Measurements from ENCODE around the gene SGMS1.

SGMS1 gene

DNA sequence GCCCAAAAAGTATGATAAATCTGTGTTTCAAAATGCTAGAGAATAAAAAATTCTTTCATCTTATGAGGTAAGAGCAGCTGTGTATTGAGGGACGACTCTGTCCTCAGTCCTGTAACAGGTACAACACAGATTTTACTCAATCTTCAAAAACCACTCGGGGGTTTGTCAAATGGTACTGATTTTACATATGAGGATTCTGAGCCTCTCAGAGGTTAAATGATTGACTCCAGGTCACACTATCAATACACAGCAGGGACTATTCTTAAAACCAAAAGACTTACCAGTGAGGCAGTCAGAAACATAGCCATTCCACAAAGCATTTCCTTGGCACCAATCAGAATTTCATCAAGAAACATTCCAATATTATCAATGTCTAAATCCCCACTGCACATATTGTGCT, 95.5 kb downstream of the SGMS1 start:
- no peak for TF ChIP-seq CTCF (IDR thresholded peaks at IDR 0.05; ENCODE audit: control insufficient read depth, insufficient read depth, low read depth, low read length, missing control alignments)
- H3K4me3 ChIP-seq (ENCODE audit: control insufficient read depth, low read depth, low read length), result no peak overlapping the region
- no peak for DNase-seq (ENCODE audit: low read depth)

DNA sequence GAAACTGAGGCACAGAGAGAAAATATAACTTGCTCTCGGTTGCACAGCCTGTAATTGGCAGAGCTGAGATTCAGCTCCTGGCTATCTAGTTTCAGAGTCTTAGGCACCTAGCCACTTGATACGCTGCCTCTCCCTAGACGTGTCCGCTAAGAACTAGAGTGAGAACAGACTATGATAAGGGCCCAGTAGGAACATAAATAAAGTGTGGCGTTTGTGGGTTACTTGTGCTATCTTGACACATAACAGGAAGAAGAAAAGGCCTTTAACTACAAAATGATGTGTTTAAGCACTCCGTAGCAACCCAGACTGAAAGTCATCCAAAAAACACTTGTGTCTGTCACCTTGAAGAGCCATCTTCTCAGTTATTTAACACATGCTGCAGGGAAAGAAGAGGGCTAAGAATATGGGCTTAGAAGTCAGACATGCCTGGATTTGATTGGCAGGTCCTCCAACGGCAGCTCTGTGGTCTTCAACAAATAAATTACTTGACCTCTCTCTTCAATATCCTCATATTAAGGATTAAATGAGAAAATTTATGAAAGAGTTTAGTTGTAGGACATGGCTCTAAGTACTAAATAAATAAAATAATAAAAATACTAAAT, 96.2 kb downstream of the SGMS1 start:
- DNase-seq (ENCODE audit: low read depth), result no peak
- H3K4me3 ChIP-seq (ENCODE audit: control insufficient read depth, low read depth, low read length), result no peak overlapping the region
- no peak for TF ChIP-seq CTCF (IDR thresholded peaks at IDR 0.05; ENCODE audit: control insufficient read depth, insufficient read depth, low read depth, low read length, missing control alignments)

- TF ChIP-seq CTCF (IDR thresholded peaks at IDR 0.05; ENCODE audit: control insufficient read depth, insufficient read depth, low read depth, low read length, missing control alignments), result no peak
- H3K4me3 ChIP-seq (ENCODE audit: control insufficient read depth, low read depth, low read length), result no peak overlapping the region
- DNase-seq (ENCODE audit: low read depth), result no peak
Observed at GRCh38 chr10:50526185-50526584, 97.6 kb downstream of the SGMS1 start.

DNA sequence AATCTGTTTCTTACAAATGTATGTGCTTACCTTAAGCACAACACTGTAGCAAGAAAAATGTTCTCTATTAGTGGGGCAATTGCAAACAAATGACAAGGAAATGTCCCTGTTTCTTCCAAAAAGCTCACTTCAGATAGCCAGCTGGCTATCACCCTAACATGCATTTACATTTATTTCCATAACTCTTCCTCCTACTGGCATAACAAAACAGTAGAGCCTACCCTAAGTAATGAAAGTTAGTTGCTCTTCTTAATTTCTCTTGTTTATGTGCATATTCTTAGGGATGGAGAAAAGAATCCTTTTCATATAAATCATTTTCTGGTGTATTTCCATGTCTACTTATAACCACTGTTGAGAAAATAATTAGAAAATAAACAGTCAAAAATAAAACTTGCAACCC, 100.4 kb downstream of the SGMS1 start:
- DNase-seq (ENCODE audit: low read depth), result no peak
- no peak for TF ChIP-seq CTCF (IDR thresholded peaks at IDR 0.05; ENCODE audit: control insufficient read depth, insufficient read depth, low read depth, low read length, missing control alignments)
- H3K4me3 ChIP-seq (ENCODE audit: control insufficient read depth, low read depth, low read length), result no peak overlapping the region

DNA sequence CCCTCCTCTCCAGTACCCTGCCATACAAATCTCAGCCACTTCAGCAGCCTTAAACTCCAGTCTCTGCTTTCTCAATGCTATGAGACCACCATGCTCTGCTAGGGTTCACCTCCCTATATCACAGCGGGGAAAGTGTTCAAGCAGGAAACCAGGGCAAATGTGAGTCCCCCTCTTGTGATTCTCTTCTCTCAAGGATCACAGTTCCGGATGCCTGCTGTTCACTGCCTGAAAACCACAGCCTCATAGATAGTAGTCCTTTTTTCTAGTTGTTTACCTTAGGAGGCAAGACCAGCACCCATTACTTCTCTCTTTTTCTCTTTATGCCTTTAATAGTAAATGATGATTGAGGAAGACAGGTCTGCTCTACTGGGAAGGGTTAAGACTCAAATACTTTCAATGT, 100.8 kb downstream of the SGMS1 start:
- TF ChIP-seq CTCF (IDR thresholded peaks at IDR 0.05; ENCODE audit: control insufficient read depth, insufficient read depth, low read depth, low read length, missing control alignments), result no peak
- DNase-seq (ENCODE audit: low read depth), result no peak
- H3K4me3 ChIP-seq (ENCODE audit: control insufficient read depth, low read depth, low read length), result no peak overlapping the region

GRCh38 chr10:50520115-50520514, 103.6 kb downstream of the SGMS1 start:
- DNase-seq (ENCODE audit: low read depth), result no peak
- TF ChIP-seq CTCF (IDR thresholded peaks at IDR 0.05; ENCODE audit: control insufficient read depth, insufficient read depth, low read depth, low read length, missing control alignments), result no peak
- H3K4me3 ChIP-seq (ENCODE audit: control insufficient read depth, low read depth, low read length), result no peak overlapping the region

GRCh38 chr10:50517626-50518025, 106.1 kb downstream of the SGMS1 start:
- TF ChIP-seq CTCF (IDR thresholded peaks at IDR 0.05; ENCODE audit: control insufficient read depth, insufficient read depth, low read depth, low read length, missing control alignments), result no peak
- DNase-seq (ENCODE audit: low read depth), result no peak
- no peak overlapping the region for H3K4me3 ChIP-seq (ENCODE audit: control insufficient read depth, low read depth, low read length)

All from AG09309 (cell line).